MM.1S (cell line): Measurements from ENCODE around the gene OSCP1.
A peak's percentile ranks its signal among the peaks of the same experiment; 100 is the strongest.

ENCODE experiments used
- DNase-seq: peaks from one replicate; pipeline ENCODE4 v3.0.0-alpha.2; 2015
- H2AFZ ChIP-seq: fragments of 300-600 bp; sonication (generic); 2 replicates; pipeline ENCODE4 v1.6.0; 2016; ENCODE audit warnings: antibody characterized with exemption, low read length
- H3F3A ChIP-seq: fragments of 300-600 bp; sonication (generic); 2 replicates; pipeline ENCODE4 v1.6.1; 2016; ENCODE audit warnings: mild to moderate bottlenecking, antibody characterized with exemption, low read length, moderate library complexity, mixed read lengths; ENCODE audit not compliant: insufficient read depth
- H3K27ac ChIP-seq: fragments of 300-600 bp; sonication (generic); 2 replicates; pipeline ENCODE4 v1.5.1; 2016; ENCODE audit warnings: mild to moderate bottlenecking, low read length
- H3K27me3 ChIP-seq: fragments of 300-600 bp; sonication (generic); replicated peaks from 2 replicates; pipeline ENCODE4 v1.6.0; 2016; ENCODE audit warnings: low read length; ENCODE audit not compliant: insufficient read depth
- H3K36me3 ChIP-seq: fragments of 300-600 bp; sonication (generic); replicated peaks from 2 replicates; pipeline ENCODE4 v1.6.1; 2016; ENCODE audit warnings: mild to moderate bottlenecking, low read length, mixed read lengths; ENCODE audit not compliant: insufficient read depth
- H3K4me1 ChIP-seq: fragments of 300-600 bp; sonication (generic); 2 replicates; pipeline ENCODE4 v1.6.1; 2016; ENCODE audit warnings: low read length, mixed read lengths
- H3K4me2 ChIP-seq: fragments of 300-600 bp; sonication (generic); 2 replicates; pipeline ENCODE4 v1.6.0; 2016; ENCODE audit warnings: low read depth, low read length
- H3K4me3 ChIP-seq: fragments of 300-600 bp; sonication (generic); 2 replicates; pipeline ENCODE4 v1.5.1; 2016; ENCODE audit warnings: low read length, mixed read lengths
- H3K79me2 ChIP-seq: fragments of 300-600 bp; sonication (generic); 2 replicates; pipeline ENCODE4 v1.6.1; 2016; ENCODE audit warnings: mixed run types, low read length, mixed read lengths
- H3K9ac ChIP-seq: fragments of 300-600 bp; sonication (generic); 2 replicates; pipeline ENCODE4 v1.6.1; 2016; ENCODE audit warnings: low read length, mixed read lengths
- H3K9me2 ChIP-seq: fragments of 300-600 bp; sonication (generic); replicated peaks from 2 replicates; pipeline ENCODE4 v1.6.1; 2016; ENCODE audit warnings: mild to moderate bottlenecking, low read length, mixed read lengths; ENCODE audit not compliant: insufficient read depth
- H3K9me3 ChIP-seq: fragments of 300-600 bp; sonication (generic); replicated peaks from 2 replicates; pipeline ENCODE4 v1.6.1; 2016; ENCODE audit warnings: mild to moderate bottlenecking, low read length, mixed read lengths; ENCODE audit not compliant: insufficient read depth
- H4K20me1 ChIP-seq: fragments of 300-600 bp; sonication (generic); 2 replicates; pipeline ENCODE4 v1.6.1; 2016; ENCODE audit warnings: mild to moderate bottlenecking, low read length, moderate library complexity, mixed read lengths; ENCODE audit not compliant: insufficient read depth
- CTCF ChIP-seq: fragments of 300-600 bp; sonication (generic); IDR thresholded peaks from 2 replicates; pipeline ENCODE4 v1.5.1; 2016; ENCODE audit warnings: antibody characterized with exemption, low read length, mixed read lengths
- EZH2 ChIP-seq: fragments of 300-600 bp; sonication (generic); optimal IDR thresholded peaks from 2 replicates; pipeline ENCODE3; 2017; ENCODE audit warnings: low read depth, mild to moderate bottlenecking, antibody characterized with exemption, low read length, mixed read lengths
- EZH2phosphoT487 ChIP-seq: fragments of 300-600 bp; sonication (generic); IDR thresholded peaks from 2 replicates; pipeline ENCODE4 v1.6.1; 2018; ENCODE audit warnings: antibody characterized with exemption, low read length

The OSCP1 gene

GRCh38 chr1:36380782-36381181, 69.5 kb downstream of the OSCP1 start:
- H3K9ac ChIP-seq: no peak overlapping the region
- H4K20me1 ChIP-seq: no peaks in the 10 kb centered on the region
- H2AFZ ChIP-seq: no peak overlapping the region
- peaks cover 11% of the 10 kb centered on the region for H3F3A ChIP-seq
- no peak for DNase-seq
- no peaks in the 10 kb centered on the region for H3K27me3 ChIP-seq
- H3K9me2 ChIP-seq: no peaks in the 10 kb centered on the region
- no peak overlapping the region for H3K4me2 ChIP-seq
- H3K27ac ChIP-seq: no peak overlapping the region
- no peak for TF ChIP-seq EZH2
- no peak for TF ChIP-seq CTCF
- no peak for TF ChIP-seq EZH2phosphoT487
- H3K9me3 ChIP-seq: no peaks in the 10 kb centered on the region
- no peaks in the 10 kb centered on the region for H3K36me3 ChIP-seq
- H3K79me2 ChIP-seq: peaks cover 96% of the 10 kb centered on the region
- peaks cover 9% of the 10 kb centered on the region for H3K4me1 ChIP-seq
- no peak overlapping the region for H3K4me3 ChIP-seq

DNA sequence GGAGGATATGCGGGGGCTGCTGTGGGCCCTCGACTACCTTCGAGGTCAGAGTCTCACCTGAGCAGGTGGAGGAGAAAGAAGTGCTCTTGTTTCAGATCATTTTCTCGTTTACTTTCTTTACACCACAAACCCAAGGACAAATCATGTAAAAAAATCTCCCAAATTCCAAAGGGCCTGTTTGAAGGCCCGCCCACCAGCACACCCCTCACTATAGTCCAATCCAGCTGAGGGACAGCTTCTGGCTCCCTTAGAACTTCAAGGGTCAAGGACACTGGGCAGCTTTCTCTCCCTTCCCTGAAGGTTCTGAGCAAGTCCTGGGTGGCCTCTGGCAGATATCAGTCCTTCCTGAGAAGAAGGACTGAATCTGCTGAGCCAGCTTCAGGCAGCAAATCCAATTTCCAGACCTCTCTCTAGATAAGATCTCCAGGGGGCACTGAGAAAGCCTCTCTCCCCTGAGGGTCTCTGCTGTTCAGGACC, 70.1 kb downstream of the OSCP1 start:
- no peaks in the 10 kb centered on the region for H3K9me3 ChIP-seq
- H3F3A ChIP-seq: peaks cover 9% of the 10 kb centered on the region
- no peaks in the 10 kb centered on the region for H3K9me2 ChIP-seq
- no peak overlapping the region for H3K9ac ChIP-seq
- H3K4me3 ChIP-seq: no peak overlapping the region
- no peak overlapping the region for H3K27ac ChIP-seq
- no peaks in the 10 kb centered on the region for H3K36me3 ChIP-seq
- peaks cover 9% of the 10 kb centered on the region for H3K4me1 ChIP-seq
- H4K20me1 ChIP-seq: no peaks in the 10 kb centered on the region
- H3K27me3 ChIP-seq: no peaks in the 10 kb centered on the region
- no peak for DNase-seq
- no peak overlapping the region for H2AFZ ChIP-seq
- peaks cover 98% of the 10 kb centered on the region for H3K79me2 ChIP-seq
- H3K4me2 ChIP-seq: no peak overlapping the region
- TF ChIP-seq EZH2 (no peak), EZH2phosphoT487 (no peak), CTCF (no peak)

GRCh38 chr1:36377791-36378492, 72.3 kb downstream of the OSCP1 start:
- TF ChIP-seq EZH2 (no peak), EZH2phosphoT487 (no peak), CTCF (no peak)
- no peaks in the 10 kb centered on the region for H3K9me3 ChIP-seq
- no peak overlapping the region for H3K4me2 ChIP-seq
- DNase-seq: peak; percentile 12
- H2AFZ ChIP-seq: no peak overlapping the region
- H3K4me3 ChIP-seq: no peak overlapping the region
- H4K20me1 ChIP-seq: no peaks in the 10 kb centered on the region
- H3F3A ChIP-seq: peaks cover 17% of the 10 kb centered on the region
- no peak overlapping the region for H3K9ac ChIP-seq
- no peaks in the 10 kb centered on the region for H3K27me3 ChIP-seq
- no peaks in the 10 kb centered on the region for H3K9me2 ChIP-seq
- peak overlapping the region; percentile 10; the same call in 1 of the 2 replicates for H3K27ac ChIP-seq
- peaks cover 90% of the 10 kb centered on the region for H3K79me2 ChIP-seq
- no peaks in the 10 kb centered on the region for H3K36me3 ChIP-seq
- H3K4me1 ChIP-seq: peaks cover 27% of the 10 kb centered on the region
